Stimulated activated naive B cell treated with anti-CD40 and anti-IgM and Interleukin-4, amounts not matched to agents 10 μg/mL and 1 μg/mL and 100 μg/mL, for 72 hours (primary cell): ENCODE measurements around the gene RABIF.
"Not testable (repeated sequence)": the region's sequence is repeated elsewhere in the genome, so short reads cannot be mapped to it uniquely, and the experiment has no call there.

Experiments used
- ATAC-seq, 2 donors: fragments of 150-1000 bp; cut with Tn5 transposase; replicated peaks; 2 replicates each; pipeline ENCODE4 v1.10.0; 2021; ENCODE audit warnings: moderate library complexity in 1 of 2
- DNase-seq: peaks from one replicate; pipeline ENCODE4 v3.0.0; 2021
- H3K27ac Mint-ChIP-seq: one replicate; pipeline ENCODE4 v1.8.0; 2022; ENCODE audit warnings: mild to moderate bottlenecking, mixed read lengths
- H3K27me3 Mint-ChIP-seq, 2 donors: one replicate each; pipeline ENCODE4 v1.8.0; 2022; ENCODE audit warnings: mixed read lengths in 2 of 2
- H3K36me3 Mint-ChIP-seq, 2 donors: one replicate each; pipeline ENCODE4 v1.8.0; 2022; ENCODE audit warnings: mixed read lengths in 2 of 2, mild to moderate bottlenecking in 1 of 2
- H3K4me1 Mint-ChIP-seq, 2 donors: one replicate each; pipeline ENCODE4 v1.8.0; 2022; ENCODE audit warnings: mixed read lengths in 2 of 2, mild to moderate bottlenecking in 1 of 2
- H3K4me3 Mint-ChIP-seq, 2 donors: one replicate each; pipeline ENCODE4 v1.8.0; 2022; ENCODE audit warnings: mild to moderate bottlenecking in 2 of 2, mixed read lengths in 2 of 2, moderate library complexity in 1 of 2
- H3K9me3 Mint-ChIP-seq, 2 donors: one replicate each; pipeline ENCODE4 v1.8.0; 2022; ENCODE audit warnings: mixed read lengths in 2 of 2, mild to moderate bottlenecking in 1 of 2

The RABIF gene

DNA sequence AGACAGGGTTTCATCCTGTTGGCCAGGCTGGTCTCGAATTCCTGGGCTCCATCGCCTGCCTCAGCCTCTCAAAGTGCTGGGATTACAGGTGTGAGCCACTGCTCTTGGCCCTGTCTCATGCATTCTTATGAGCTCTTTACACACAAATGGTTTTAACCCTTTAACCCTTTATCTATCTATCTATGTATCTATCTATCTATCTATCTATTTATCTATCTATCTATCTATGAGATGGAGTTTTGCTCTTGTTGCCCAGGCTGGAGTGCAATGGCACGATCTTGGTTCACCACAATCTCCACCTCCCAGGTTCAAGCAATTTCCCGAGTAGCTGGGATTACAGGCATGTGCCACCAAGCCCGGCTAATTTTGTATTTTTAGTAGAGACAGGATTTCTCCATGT, 14.9 kb upstream of the RABIF start:
- H3K4me3 Mint-ChIP-seq, H3K27ac Mint-ChIP-seq, H3K9me3 Mint-ChIP-seq, H3K4me1 Mint-ChIP-seq, DNase-seq, H3K27me3 Mint-ChIP-seq, ATAC-seq: not testable (repeated sequence)
- H3K36me3 Mint-ChIP-seq = peaks cover 10 to 28% of the 10 kb centered on the region in 2 donors

DNA sequence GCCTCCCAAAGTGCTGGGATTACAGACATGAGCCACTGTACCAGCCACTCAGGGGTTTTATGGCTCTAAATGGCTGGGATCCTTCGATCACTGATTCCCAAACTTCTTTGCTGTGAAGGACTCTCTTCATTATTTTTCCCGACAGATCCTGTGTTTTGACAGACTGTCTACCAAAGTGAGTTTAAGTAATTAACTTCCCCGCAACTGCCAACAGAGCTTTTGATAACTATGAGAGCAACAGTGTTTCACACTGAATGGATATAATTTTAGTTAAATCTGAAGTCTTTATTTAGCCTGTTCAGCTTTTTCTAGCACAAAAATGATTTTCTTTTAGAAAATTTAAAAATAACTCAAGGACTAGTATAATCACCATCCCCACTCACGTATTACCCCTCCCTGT, 12.6 kb upstream of the RABIF start:
- no peaks in the 10 kb centered on the region for H3K4me1 Mint-ChIP-seq
- no peaks in the 10 kb centered on the region for H3K9me3 Mint-ChIP-seq
- H3K4me3 Mint-ChIP-seq = no peak overlapping the region
- ATAC-seq = no peak
- DNase-seq = no peak
- H3K27me3 Mint-ChIP-seq = no peaks in the 10 kb centered on the region
- H3K27ac Mint-ChIP-seq = no peak overlapping the region
- H3K36me3 Mint-ChIP-seq = peaks cover 8 to 38% of the 10 kb centered on the region in 2 donors

DNA sequence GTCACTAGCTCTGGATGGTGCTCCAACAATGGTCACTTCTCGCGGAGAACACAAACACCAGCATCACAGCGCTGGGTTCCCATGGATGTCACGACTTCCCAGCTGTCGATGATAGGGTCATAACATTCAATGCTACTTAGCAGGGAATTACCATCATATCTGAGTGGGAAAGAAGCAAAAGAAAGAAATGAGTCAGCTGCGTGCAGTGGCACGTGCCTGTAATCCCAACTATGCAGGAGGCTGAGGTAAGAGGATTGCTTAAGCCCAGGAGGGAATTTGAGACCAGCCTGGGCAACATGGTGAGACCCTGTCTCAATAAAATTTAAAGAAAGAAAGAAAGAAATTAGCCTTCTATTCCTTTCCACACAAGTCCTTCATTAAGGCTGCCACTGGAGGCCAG, 3.6 kb upstream of the RABIF start:
- Mint-ChIP-seq H3K4me1 (peaks cover 8% of the 10 kb centered on the region in 2 donors), H3K4me3 (no peak overlapping the region), H3K27me3 (no peaks in the 10 kb centered on the region), H3K36me3 (peaks cover 28 to 44% of the 10 kb centered on the region in 2 donors), H3K9me3 (no peaks in the 10 kb centered on the region), H3K27ac (no peak overlapping the region)
- no peak for DNase-seq
- no peak for ATAC-seq

DNA sequence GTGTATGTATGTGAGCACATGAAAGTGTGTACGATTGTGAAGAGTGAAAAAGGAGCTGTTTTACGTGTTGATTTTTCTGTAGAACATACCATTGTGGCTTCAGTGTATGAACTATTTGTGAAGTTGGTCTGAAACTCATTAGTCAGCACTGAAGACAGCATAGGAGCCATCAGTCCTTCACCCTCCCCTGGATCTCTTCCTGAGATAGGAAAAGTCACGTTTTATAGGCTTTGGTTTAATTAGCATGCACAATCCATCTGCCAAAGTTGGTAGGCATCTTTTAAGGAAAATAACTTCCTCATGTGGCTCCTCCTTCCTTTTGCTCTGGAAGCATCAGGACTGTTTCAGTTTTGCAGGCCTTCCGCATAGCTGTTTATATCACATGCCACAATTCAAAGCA, 1.4 kb upstream of the RABIF start:
- H3K9me3 Mint-ChIP-seq = no peaks in the 10 kb centered on the region
- H3K4me1 Mint-ChIP-seq = peaks cover 8 to 9% of the 10 kb centered on the region in 2 donors
- ATAC-seq (no peak), DNase-seq (no peak)
- no peaks in the 10 kb centered on the region for H3K27me3 Mint-ChIP-seq
- H3K4me3 Mint-ChIP-seq = no peak overlapping the region
- H3K27ac Mint-ChIP-seq = no peak overlapping the region
- H3K36me3 Mint-ChIP-seq = peaks cover 19 to 31% of the 10 kb centered on the region in 2 donors

DNA sequence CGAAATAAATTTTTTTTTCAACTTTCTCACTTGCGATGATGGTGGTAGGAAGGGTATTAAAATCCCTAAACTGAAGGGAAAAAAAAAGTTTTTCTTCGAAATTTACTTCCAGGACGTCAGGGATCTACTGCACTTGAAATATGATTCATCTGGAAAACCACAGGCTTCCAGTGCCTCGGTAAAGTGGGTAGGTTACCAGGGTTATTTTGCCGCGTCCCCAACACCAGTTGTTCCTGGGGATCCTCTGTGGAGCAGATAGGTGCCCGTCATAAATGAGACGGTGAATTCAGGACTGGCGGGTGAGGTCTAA, 773 bp downstream of the RABIF start:
- DNase-seq = no peak
- H3K27ac Mint-ChIP-seq = peak overlapping the region; percentile 88
- H3K4me1 Mint-ChIP-seq = peaks cover 9 to 11% of the 10 kb centered on the region in 2 donors
- H3K36me3 Mint-ChIP-seq = peaks cover 13 to 22% of the 10 kb centered on the region in 2 donors
- no peaks in the 10 kb centered on the region for H3K9me3 Mint-ChIP-seq
- H3K4me3 Mint-ChIP-seq = peak overlapping the region; percentile 87 to 94
- H3K27me3 Mint-ChIP-seq = no peaks in the 10 kb centered on the region
- no peak for ATAC-seq

DNA sequence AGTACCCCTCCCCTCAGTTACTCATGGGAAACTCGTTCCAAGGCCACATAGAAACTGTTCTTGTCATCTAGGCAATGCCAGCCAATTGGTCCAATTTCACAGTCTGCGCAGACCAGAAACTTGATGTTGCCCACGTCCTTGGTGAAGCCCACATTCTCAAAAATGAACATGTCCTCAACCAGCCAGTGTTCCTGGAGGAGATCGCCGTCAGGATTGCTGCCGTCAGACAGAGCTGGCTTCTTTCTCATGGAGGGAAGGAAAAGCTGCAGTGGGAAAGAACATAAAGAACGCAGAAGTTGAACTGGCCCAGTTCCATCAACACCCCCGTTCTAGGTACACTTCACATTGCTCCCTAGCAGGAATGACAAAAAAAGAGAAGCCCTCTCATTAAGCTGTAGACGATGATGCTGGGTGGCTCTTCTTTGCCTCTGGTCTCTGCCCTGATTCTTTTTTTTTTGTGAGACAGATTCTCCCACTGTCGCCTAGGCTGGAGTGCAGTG, 7.9 kb downstream of the RABIF start:
- DNase-seq = no peak
- Mint-ChIP-seq H3K4me3 (no peak overlapping the region), H3K27ac (no peak overlapping the region), H3K36me3 (peaks cover 8 to 30% of the 10 kb centered on the region in 2 donors), H3K4me1 (peaks cover 4 to 5% of the 10 kb centered on the region in 2 donors), H3K27me3 (no peaks in the 10 kb centered on the region), H3K9me3 (no peaks in the 10 kb centered on the region)
- ATAC-seq = no peak

DNA sequence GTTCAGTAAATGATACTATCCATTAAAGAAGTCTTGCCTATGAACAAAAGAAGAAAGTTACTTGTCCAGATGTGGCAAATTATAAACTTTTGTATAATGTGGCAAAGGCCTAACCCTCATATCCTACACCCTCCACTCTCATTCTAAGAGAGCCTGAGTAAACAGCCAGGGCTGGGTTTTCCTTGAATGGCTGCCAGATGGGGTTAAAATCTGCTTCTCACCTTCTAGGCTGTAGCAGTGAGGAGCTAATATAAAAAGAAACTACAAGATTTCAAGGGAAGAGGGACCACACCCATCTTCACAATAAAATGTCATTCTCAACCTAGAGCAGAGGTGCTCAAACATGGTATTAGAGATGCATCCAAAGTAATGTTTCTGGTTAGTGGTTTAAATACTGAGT, 8.9 kb downstream of the RABIF start:
- H3K9me3 Mint-ChIP-seq = no peaks in the 10 kb centered on the region
- ATAC-seq (no peak), DNase-seq (no peak)
- H3K27me3 Mint-ChIP-seq = no peaks in the 10 kb centered on the region
- peaks cover 4 to 5% of the 10 kb centered on the region in 2 donors for H3K4me1 Mint-ChIP-seq
- H3K4me3 Mint-ChIP-seq = no peak overlapping the region
- H3K36me3 Mint-ChIP-seq = peaks cover 8 to 30% of the 10 kb centered on the region in 2 donors
- no peak overlapping the region for H3K27ac Mint-ChIP-seq

DNA sequence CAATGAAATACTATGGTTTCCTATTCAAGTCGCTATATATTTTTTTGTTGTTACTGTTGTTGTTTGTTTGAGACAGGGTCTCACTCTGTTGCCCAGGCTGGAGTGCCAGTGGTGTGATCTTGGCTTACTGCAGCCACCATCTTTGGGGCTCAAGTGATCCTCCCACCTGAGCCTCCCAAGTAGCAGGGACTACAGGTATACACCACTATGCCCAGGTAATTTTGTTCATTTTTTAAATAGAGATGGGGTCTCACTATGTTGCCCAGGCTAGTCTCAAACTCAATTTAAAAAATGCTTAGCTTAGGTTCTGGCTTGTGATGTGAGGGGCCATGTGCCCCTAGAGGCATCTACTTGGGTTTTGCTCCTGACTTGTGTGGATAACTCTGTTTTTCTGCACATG, 9.8 kb downstream of the RABIF start:
- peaks cover 4 to 5% of the 10 kb centered on the region in 2 donors for H3K4me1 Mint-ChIP-seq
- ATAC-seq (no peak), DNase-seq (no peak)
- no peaks in the 10 kb centered on the region for H3K27me3 Mint-ChIP-seq
- H3K9me3 Mint-ChIP-seq = no peaks in the 10 kb centered on the region
- no peak overlapping the region for H3K27ac Mint-ChIP-seq
- H3K4me3 Mint-ChIP-seq = no peak overlapping the region
- peaks cover 8 to 30% of the 10 kb centered on the region in 2 donors for H3K36me3 Mint-ChIP-seq

DNA sequence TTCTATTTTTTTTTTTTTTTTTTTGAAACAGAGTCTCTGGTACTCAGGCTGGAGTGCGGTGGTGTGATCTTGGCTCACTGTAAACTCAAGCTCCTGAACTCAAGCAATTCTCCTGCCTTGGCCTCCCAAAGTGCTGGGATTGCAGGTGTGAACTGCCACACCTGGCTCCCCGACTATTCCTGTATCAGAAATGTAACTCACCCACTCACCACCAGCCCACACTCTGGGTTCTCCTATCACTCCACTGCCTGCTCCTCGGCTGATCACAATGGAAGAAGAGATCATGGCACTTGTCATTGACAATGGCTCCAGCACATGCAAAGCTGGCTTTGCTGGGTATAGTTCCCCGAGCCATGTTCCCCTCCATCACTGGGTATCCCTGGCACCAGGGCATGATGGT, 15.9 kb downstream of the RABIF start:
- Mint-ChIP-seq H3K9me3 (no peaks in the 10 kb centered on the region), H3K36me3 (peaks cover 0 to 5% of the 10 kb centered on the region in 2 donors), H3K27me3 (no peaks in the 10 kb centered on the region), H3K27ac (no peak overlapping the region), H3K4me3 (no peak overlapping the region), H3K4me1 (peaks cover 2 to 4% of the 10 kb centered on the region in 2 donors)
- ATAC-seq = no peak
- no peak for DNase-seq

DNA sequence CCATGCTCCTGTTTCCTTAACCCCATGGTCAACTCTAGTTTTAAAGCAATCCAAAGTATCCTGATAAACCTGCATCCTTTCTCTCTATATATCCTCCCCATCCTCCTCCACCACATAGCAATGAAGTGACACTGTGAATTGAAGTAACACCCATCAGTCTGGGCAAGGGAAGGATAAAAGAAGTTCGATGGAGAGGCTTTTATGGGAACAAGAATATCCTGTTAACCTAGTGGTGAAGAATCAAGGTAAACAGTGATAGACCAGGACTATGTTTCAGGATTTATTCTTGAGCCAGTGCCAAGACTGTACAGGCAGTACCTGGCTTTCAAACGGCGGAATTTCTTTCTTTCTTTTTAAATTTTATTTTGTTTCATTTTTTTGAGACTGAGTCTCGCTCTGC, 17.6 kb downstream of the RABIF start:
- DNase-seq (no peak), ATAC-seq (no peak)
- H3K4me1 Mint-ChIP-seq = no peaks in the 10 kb centered on the region
- H3K9me3 Mint-ChIP-seq = no peaks in the 10 kb centered on the region
- H3K27ac Mint-ChIP-seq = no peak overlapping the region
- peaks cover 0 to 4% of the 10 kb centered on the region in 2 donors for H3K36me3 Mint-ChIP-seq
- H3K4me3 Mint-ChIP-seq = no peak overlapping the region
- H3K27me3 Mint-ChIP-seq = no peaks in the 10 kb centered on the region

DNA sequence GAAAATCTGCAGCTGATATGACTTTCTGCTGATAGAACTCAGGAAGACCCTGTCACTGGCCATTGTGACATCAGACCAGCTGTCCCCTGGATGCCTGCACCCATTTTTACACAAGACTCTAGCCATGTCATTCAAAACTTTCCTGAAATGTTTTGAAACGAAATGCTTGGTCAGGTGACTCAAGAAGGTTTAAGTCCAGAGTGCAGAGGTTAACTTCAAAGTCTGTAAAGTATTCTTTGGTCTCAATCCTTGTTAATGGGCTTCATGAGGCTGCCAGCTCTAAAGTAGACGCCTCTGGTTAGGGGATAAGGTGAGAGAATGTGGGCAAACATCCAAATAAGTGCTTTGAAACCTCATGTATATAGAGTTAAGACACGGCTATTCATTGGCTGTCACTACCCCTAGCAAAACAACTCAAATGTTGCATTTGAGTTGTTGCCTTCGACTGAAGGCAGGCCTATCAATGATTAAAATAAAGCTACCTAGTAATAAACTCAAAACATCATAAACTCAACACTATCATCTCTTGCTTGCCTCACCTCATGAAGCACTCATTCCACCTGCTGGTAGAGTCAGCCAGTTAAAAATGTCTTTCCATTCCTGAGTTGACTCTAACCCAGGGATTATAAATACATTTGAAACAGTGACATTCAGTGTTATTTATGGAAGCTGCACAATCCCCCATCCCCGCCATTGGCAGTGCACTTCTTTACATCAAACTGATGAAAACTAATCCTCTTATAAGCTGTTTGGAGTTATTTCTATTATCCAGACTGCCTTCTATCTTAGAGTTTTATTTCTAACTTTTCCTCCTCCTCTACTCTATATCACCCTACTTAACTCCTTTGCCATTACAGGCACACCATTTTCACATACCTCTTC, 26.0 kb downstream of the RABIF start:
- no peak overlapping the region for H3K4me3 Mint-ChIP-seq
- no peaks in the 10 kb centered on the region for H3K9me3 Mint-ChIP-seq
- ATAC-seq (no peak), DNase-seq (no peak)
- H3K27ac Mint-ChIP-seq = no peak overlapping the region
- peaks cover 0 to 3% of the 10 kb centered on the region in 2 donors for H3K36me3 Mint-ChIP-seq
- H3K27me3 Mint-ChIP-seq = peaks cover 27 to 52% of the 10 kb centered on the region in 2 donors
- peaks cover 9 to 18% of the 10 kb centered on the region in 2 donors for H3K4me1 Mint-ChIP-seq

DNA sequence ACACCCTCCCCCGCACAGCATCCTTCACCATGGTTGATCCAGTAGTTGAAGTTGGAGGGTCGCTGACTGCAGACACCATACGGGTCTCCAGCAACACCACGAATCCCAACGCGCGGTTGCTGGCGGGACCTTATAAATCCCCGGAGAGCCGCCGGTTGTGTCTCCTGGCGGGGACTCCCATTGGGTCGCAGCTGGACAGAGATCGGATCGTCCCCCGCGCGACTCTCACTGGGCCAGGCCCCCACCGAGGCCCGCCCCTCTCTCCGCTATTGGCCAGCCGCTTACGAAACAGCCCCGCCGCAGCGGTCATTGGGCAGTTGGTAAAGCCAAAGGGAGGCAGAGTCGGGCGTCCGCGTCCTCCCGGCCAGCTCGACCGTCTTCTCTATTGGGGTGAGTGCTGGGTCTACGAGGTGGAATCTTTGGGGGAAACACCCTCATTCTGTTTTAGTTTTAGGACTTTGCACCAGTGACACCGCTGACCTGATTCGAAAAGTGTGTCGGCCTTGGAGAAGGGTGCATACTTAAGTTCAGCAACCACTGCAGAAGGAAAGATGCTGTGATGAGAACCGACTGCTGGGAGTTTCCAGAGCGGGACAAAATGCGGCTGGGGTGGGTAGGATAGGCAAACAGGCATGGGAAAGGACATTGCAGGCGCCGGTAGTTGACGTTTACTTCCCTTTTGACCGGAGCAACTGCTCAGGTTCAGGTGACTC, 27.4 kb downstream of the RABIF start:
- no peaks in the 10 kb centered on the region for H3K9me3 Mint-ChIP-seq
- peaks cover 0 to 3% of the 10 kb centered on the region in 2 donors for H3K36me3 Mint-ChIP-seq
- H3K4me3 Mint-ChIP-seq = peak overlapping the region; percentile 92 to 96
- H3K4me1 Mint-ChIP-seq = peaks cover 9 to 18% of the 10 kb centered on the region in 2 donors
- DNase-seq = peak; percentile 69
- H3K27ac Mint-ChIP-seq = peak overlapping the region; percentile 76
- H3K27me3 Mint-ChIP-seq = peaks cover 27 to 52% of the 10 kb centered on the region in 2 donors
- peak; percentile 92 to 94 for ATAC-seq

DNA sequence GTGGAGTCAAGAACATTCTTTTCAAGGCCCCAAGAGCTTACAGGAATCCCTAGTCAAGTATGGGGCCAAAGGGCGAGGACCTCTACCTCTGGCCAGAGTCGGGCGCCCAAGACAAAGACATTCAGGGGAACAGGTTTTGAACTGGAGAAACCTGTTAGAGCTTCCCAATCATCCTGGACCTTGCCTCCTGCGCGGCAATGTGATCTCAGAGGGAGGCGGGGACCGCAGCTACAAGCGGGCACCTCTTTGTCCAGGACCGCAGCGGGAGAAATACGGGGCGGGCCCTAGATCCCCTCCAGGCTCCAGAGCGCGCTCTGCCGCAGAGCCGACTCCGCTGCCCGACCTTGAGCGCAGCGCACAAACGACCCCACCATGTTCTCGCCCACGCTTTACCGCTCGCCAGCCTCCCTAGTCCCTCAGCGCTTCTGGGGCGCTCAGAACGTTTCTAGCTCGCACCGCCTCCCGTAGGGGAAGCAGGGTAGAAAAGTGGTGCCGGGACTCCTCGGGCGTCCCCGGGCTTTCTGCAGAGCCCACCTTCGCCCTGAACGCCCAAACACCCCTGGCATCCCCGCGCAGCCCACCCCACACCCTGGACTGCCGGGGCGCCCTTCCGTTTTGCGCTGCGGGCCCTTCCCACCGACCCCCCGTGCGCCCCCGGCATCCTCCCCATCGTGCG, 28.1 kb downstream of the RABIF start:
- H3K27ac Mint-ChIP-seq = peak overlapping the region; percentile 76
- H3K4me1 Mint-ChIP-seq = peaks cover 9 to 18% of the 10 kb centered on the region in 2 donors
- ATAC-seq (peak; percentile 60 to 61), DNase-seq (no peak)
- H3K27me3 Mint-ChIP-seq = peaks cover 27 to 52% of the 10 kb centered on the region in 2 donors
- H3K36me3 Mint-ChIP-seq = peaks cover 0 to 3% of the 10 kb centered on the region in 2 donors
- no peaks in the 10 kb centered on the region for H3K9me3 Mint-ChIP-seq
- H3K4me3 Mint-ChIP-seq = peak overlapping the region; percentile 92 to 96

DNA sequence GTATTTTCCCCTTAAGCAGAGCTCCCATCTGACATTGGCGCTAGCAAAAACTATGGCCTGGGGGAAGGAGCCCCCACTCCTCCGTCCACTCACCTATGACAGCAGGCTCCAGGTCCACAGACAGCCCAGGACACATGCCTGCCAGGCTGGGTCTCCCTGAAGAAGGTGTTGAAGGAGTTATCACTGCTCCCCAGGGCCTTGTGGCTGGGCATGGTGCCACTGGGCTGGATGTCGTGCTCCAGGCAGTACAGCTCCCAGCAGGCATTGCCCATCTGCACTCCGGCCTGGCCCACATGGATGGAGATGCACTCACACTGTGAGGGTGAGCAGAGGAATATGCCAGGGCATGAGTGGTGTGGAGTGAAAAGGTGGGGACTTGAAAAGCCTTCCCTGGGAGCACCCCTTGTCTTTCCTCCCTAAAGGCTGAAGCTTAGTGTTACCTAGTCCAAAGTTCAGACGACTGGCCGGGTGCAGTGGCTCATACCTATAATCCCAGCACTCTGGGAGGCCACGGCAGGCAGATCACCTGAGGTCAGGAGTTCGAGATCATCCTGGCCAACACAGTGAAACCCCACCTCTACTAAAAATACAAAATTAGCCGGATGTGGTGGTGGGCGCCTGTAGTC, 30.0 kb downstream of the RABIF start:
- Mint-ChIP-seq H3K4me3 (no peak overlapping the region), H3K27me3 (peaks cover 15 to 39% of the 10 kb centered on the region in 2 donors), H3K9me3 (no peaks in the 10 kb centered on the region), H3K36me3 (peaks cover 0 to 3% of the 10 kb centered on the region in 2 donors), H3K4me1 (peaks cover 9 to 18% of the 10 kb centered on the region in 2 donors), H3K27ac (no peak overlapping the region)
- ATAC-seq (no peak), DNase-seq (no peak)
